Stimulated activated CD8-positive, alpha-beta memory T cell treated with anti-CD3 and anti-CD28 coated beads, Interleukin-15, amount 100 ng/mL, for 24 hours (primary cell): Measurements from ENCODE around the gene ANXA1.

Experiments
- DNase-seq: peaks from one replicate; pipeline ENCODE4 v3.0.0-alpha.2; 2020; ENCODE audit warnings: low read depth

The ANXA1 gene

DNA sequence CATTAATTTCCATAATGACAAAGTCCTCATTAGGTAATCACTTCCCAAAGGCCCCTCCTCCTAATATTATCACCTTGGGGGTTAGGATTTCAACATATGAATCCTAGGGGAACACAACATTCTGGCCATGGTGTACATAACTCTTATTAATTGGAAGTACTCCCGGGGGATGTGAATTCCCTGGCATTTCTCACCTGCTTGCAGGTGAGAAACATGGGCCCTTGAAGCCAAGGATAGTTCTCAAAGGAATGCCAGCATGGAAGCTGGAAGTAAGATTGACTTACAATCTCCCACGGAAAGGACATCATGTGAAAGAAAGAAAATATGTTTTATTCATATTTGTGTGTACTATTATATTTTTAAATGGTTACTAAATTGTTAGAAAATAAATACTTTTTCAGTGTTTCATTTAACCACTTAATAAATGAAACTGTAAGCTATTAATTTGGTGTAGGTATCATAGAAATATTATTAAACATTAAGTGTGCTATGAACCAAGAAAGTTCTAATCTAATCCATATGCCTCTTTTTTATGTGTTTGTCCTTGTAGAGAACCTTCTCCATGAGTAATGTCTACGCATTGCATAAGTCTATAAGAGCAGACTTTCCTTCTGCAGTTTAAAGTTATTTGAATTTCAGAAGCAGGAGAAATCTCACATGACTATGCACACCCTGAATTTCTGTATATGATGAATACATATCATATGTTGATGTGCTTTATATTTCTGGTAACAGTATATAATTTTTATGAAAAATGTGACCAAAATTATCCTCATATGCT is 59.4 kb downstream of the ANXA1 start:
- no peak for DNase-seq

- no peak for DNase-seq
Observed at GRCh38 chr9:73213300-73213699, 61.6 kb downstream of the ANXA1 start.

DNA sequence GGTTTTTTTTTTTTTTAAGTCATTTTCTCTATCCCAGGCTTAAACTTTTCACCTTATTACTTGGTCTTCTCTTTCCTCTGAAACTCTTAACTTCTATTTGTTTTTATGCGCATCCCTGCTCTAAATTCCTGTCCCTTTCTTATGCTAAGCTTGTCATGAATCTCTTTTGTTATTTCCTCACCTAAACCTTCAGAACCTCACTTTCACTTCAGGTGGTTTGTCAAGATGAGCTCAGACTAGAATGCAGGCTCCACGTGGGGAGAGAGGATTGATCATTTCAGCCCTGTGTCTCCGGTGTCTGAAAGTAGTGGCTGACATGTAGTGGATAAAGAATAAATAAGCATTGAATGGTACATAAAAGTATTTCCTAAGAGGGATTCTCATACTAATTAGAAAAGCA is 63.6 kb downstream of the ANXA1 start:
- DNase-seq, result no peak

DNA sequence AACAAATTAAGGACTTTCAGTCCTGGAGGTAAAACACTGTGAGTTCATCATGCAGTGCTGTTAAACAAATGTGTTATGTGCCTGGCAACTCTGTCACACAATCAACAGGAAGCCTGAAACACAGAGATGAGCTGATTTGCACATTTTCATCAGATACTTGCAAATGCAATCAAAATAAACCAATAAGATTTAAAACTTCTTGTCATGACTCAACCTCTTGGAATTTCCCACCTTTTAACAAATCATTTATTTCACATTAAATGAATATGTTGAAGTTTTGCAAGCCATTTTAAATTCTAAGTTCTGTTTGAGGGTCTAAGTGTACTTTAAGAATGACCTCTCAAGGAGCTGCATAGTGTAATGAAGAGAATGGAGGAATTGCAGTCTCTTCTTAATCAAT is 64.4 kb downstream of the ANXA1 start:
- DNase-seq, result no peak
